K562 (cell line): Measurements from ENCODE around the gene ZFR2. TPM values are rescaled to one million over a fixed set of nuclear protein-coding genes. Genes with fewer than 3 reads are reported as not detected.

ENCODE experiments used
- BRCA1 ChIP-seq, 2 experiments: fragments of 450-650 bp in 1 of 2; sonication (generic) in 1 of 2; formaldehyde crosslinking in 1 of 2; IDR thresholded peaks; 2 replicates each; pipeline versions ENCODE4 v1.5.0 to v1.6.1; 2017 to 2020; ENCODE audit warnings: mild to moderate bottlenecking in 1 of 2, missing genetic modification reagents in 1 of 2
- CTBP1 ChIP-seq: fragments of 450-650 bp; IDR thresholded peaks from 2 replicates; pipeline ENCODE4 v1.6.1; 2016; ENCODE audit warnings: borderline replicate concordance
- DACH1 ChIP-seq: fragments of 450-650 bp; IDR thresholded peaks from 2 replicates; pipeline ENCODE4 v1.6.1; 2018; ENCODE audit not compliant: partially characterized antibody
- EP300 ChIP-seq: IDR thresholded peaks from 2 replicates; pipeline ENCODE4 v1.6.1; 2012; ENCODE audit warnings: low read length, improper control_type of control experiment
- FUS ChIP-seq: fragments of 200-400 bp; formaldehyde crosslinking; optimal IDR thresholded peaks from 2 replicates; pipeline ENCODE3; 2017; ENCODE audit warnings: low read depth, low read length
- HLTF ChIP-seq: fragments of 450-650 bp; IDR thresholded peaks from 2 replicates; pipeline ENCODE4 v1.6.1; 2016
- POLR2AphosphoS5 ChIP-seq: IDR thresholded peaks from 2 replicates; pipeline ENCODE4 v1.6.1; 2011; ENCODE audit warnings: mild to moderate bottlenecking, low read depth, low read length, moderate library complexity; ENCODE audit not compliant: control insufficient read depth, insufficient read depth
- RBM15 ChIP-seq: fragments of 200-400 bp; formaldehyde crosslinking; IDR thresholded peaks from 2 replicates; pipeline ENCODE4 v1.6.1; 2018; ENCODE audit warnings: mild to moderate bottlenecking, low read length, moderate library complexity; ENCODE audit not compliant: insufficient read depth
- RBM17 ChIP-seq: fragments of 200-400 bp; formaldehyde crosslinking; IDR thresholded peaks from 2 replicates; pipeline ENCODE4 v1.6.1; 2017; ENCODE audit warnings: low read depth, mild to moderate bottlenecking, low read length, borderline replicate concordance
- RNF2 ChIP-seq: sonication (generic); IDR thresholded peaks from 2 replicates; pipeline ENCODE4 v1.6.1; 2016
- SAFB2 ChIP-seq: fragments of 200-400 bp; formaldehyde crosslinking; IDR thresholded peaks from 2 replicates; pipeline ENCODE4 v1.6.1; 2018; ENCODE audit warnings: borderline replicate concordance, low read length, low read depth, moderate library complexity; ENCODE audit not compliant: severe bottlenecking
- SFPQ ChIP-seq: fragments of 200-400 bp; formaldehyde crosslinking; IDR thresholded peaks from 2 replicates; pipeline ENCODE4 v1.6.1; 2017; ENCODE audit warnings: mild to moderate bottlenecking, low read depth, low read length, moderate library complexity
- SMARCA4 ChIP-seq: fragments of 450-650 bp; IDR thresholded peaks from 2 replicates; pipeline ENCODE4 v1.6.1; 2016
- XRCC3 ChIP-seq: fragments of 450-650 bp; IDR thresholded peaks from 2 replicates; pipeline ENCODE4 v1.6.1; 2017; ENCODE audit warnings: mild to moderate bottlenecking, moderate library complexity
- ZNF609 ChIP-seq: sonication (generic); formaldehyde crosslinking; IDR thresholded peaks from 2 replicates; pipeline ENCODE4 v1.8.1; 2023; ENCODE audit warnings: missing genetic modification reagents, mild to moderate bottlenecking, borderline replicate concordance
- ZNF699 ChIP-seq: fragments of 250-450 bp; sonication (Bioruptor Pico); IDR thresholded peaks from 2 replicates; pipeline ENCODE4 v1.8.0; 2021; ENCODE audit warnings: mild to moderate bottlenecking, moderate library complexity; ENCODE audit not compliant: insufficient replicate concordance
- ZNF740 ChIP-seq, 3 experiments: fragments of 200-800 bp in 1 of 3; sonication (Bioruptor generic) in 1 of 3; sonication (generic) in 1 of 3; formaldehyde crosslinking in 1 of 3; IDR thresholded peaks; 2 replicates each; pipeline versions ENCODE4 v1.6.1 to v1.8.0; 2016 to 2022; ENCODE audit warnings: mild to moderate bottlenecking in 2 of 3, missing compliant biosample characterization in 2 of 3, missing genetic modification characterization in 2 of 3, missing genetic modification reagents in 1 of 3
- ZNF764 ChIP-seq: fragments of 250-450 bp; sonication (Bioruptor Pico); IDR thresholded peaks from 2 replicates; pipeline ENCODE4 v1.4.0; 2020; ENCODE audit warnings: low read depth, mild to moderate bottlenecking, moderate library complexity
- ZNF77 ChIP-seq: fragments of 250-450 bp; sonication (Bioruptor Pico); IDR thresholded peaks from 2 replicates; pipeline ENCODE4 v1.5.0; 2020
- ZSCAN32 ChIP-seq: fragments of 450-650 bp; formaldehyde crosslinking; IDR thresholded peaks from 2 replicates; pipeline ENCODE4 v1.4.0; 2020; ENCODE audit warnings: mild to moderate bottlenecking, moderate library complexity
- polyA plus RNA-seq, 8 experiments: library from polyadenylated mRNA; depleted of rRNA in 4 of 8; stranded (reverse) in 5 of 8; unstranded in 3 of 8; fragments of >200 nt; fragmentation: Nextera tagmentation in 2 of 8; fragmentation: Illumina TruSeq in 1 of 8; extraction: Ambion mirVana in 2 of 8; extraction: Trizol in 1 of 8; gene quantifications; 2 replicates each; pipeline versions ENCODE4 v1.2.1 to v1.2.3, GENCODE V29; 2011 to 2014; ENCODE audit warnings: inconsistent platforms in 1 of 8, missing spikeins in 1 of 8
- total RNA-seq, 7 experiments: library from RNA; depleted of rRNA in 6 of 7; stranded (reverse); fragments of >200 nt in 6 of 7; fragmentation: Illumina TruSeq in 2 of 7; extraction: Trizol in 2 of 7; gene quantifications; 2 replicates each; pipeline versions ENCODE4 v1.2.1 to v1.2.3, GENCODE V29; 2011 to 2021; ENCODE audit warnings: low replicate concordance in 1 of 7

Gene ZFR2
- total and polyA plus RNA-seq, 9 of the 15 experiments (the other 6 are each of a cell fraction or from before 2014, with no cell fraction given): 0.03 to 0.59 (median 0.07) TPM; not detected in 6

- no peak for TF ChIP-seq RBM17
- no peak for TF ChIP-seq BRCA1 (IDR thresholded peaks at IDR 0.05)
- no peak for TF ChIP-seq BRCA1 (CRISPR knock-in tag; IDR thresholded peaks at IDR 0.05)
- peak; percentile 76; the same call in 1 of the 2 replicates for TF ChIP-seq HLTF
- TF ChIP-seq ZNF764 (CRISPR knock-in tag): peak; percentile 98
- no peak for TF ChIP-seq ZNF609
- no peak for TF ChIP-seq DACH1
- TF ChIP-seq FUS: no peak
- TF ChIP-seq RBM15: no peak
- TF ChIP-seq ZNF699 (CRISPR knock-in tag): no peak
- TF ChIP-seq POLR2AphosphoS5: 0 out of 2 replicates have a peak, but pooled peaks have one; percentile 14
- TF ChIP-seq ZSCAN32: 0 out of 2 replicates have a peak, but pooled peaks have one; percentile 14
- TF ChIP-seq CTBP1: peak; percentile 35; the same call in 1 of the 2 replicates
- TF ChIP-seq SFPQ: no peak
- no peak for TF ChIP-seq SMARCA4
- no peak for TF ChIP-seq ZNF77 (CRISPR knock-in tag)
- peak; percentile 36; the same call in 1 of the 2 replicates for TF ChIP-seq RNF2
- TF ChIP-seq SAFB2: no peak
- TF ChIP-seq XRCC3: no peak
- TF ChIP-seq EP300: 0 out of 2 replicates have a peak, but pooled peaks have one; percentile 0
- TF ChIP-seq ZNF740 (CRISPR knock-in tag; IDR thresholded peaks at IDR 0.05): no peak
- TF ChIP-seq ZNF740 (tag; IDR thresholded peaks at IDR 0.05): no peak
Observed at GRCh38 chr19:3761382-3762129, 107.3 kb downstream of the ZFR2 start, which contains the start of gene APBA3 (continued).
